Islet of Langerhans (tissue), 1 donor: ENCODE data around the gene XKR3.
"Not testable (repeated sequence)": the region's sequence is repeated elsewhere in the genome, so short reads cannot be mapped to it uniquely, and the experiment has no call there.

Experiments
- FAIRE-seq: peaks from one replicate; lab custom pipeline; 2011; peaks lifted over from hg19 to GRCh38; lab: Jason Lieb, UNC

The XKR3 gene

GRCh38 chr22:16747266-16748159 lies 77.7 kb downstream of the XKR3 start:
- not testable (repeated sequence) for FAIRE-seq

- FAIRE-seq, result not testable (repeated sequence)
Measured at GRCh38 chr22:16734271-16734670, 90.9 kb downstream of the XKR3 start.
